Spleen (tissue), 11 donors: ENCODE data around the gene CD79A. TPM values are rescaled to one million over a fixed set of nuclear protein-coding genes. Genes with fewer than 3 reads are reported as not detected.
A peak's percentile ranks its signal among the peaks of the same experiment; 100 is the strongest.

ENCODE experiments used
- DNase-seq: peaks from one replicate; pipeline ENCODE4 v3.0.0-alpha.2; 2020
- H3K27ac ChIP-seq, 8 donors: fragments of 200-600 bp; sonication (generic) in 7 of 8; 1 replicate in 4 of 8; 2 replicates in 4 of 8; pipeline versions ENCODE4 v1.5.0 to v1.8.0; 2016 to 2021; ENCODE audit warnings: inconsistent platforms in 4 of 8, mild to moderate bottlenecking in 4 of 8, moderate library complexity in 1 of 8
- H3K27me3 ChIP-seq, 7 donors: fragments of 200-600 bp; sonication (generic) in 6 of 7; replicated peaks in 1 of 7; 1 replicate in 4 of 7; 2 replicates in 3 of 7; pipeline versions ENCODE4 v1.5.0 to v1.8.0; 2016 to 2021; ENCODE audit warnings: inconsistent platforms in 3 of 7, mild to moderate bottlenecking in 1 of 7
- H3K36me3 ChIP-seq, 6 donors: fragments of 200-600 bp; sonication (generic) in 5 of 6; 1 replicate in 4 of 6; 2 replicates in 2 of 6; pipeline versions ENCODE4 v1.5.0 to v1.8.0; 2016 to 2021; ENCODE audit warnings: inconsistent platforms in 2 of 6
- H3K4me1 ChIP-seq, 6 donors: fragments of 200-600 bp; sonication (generic) in 5 of 6; 1 replicate in 3 of 6; 2 replicates in 3 of 6; pipeline versions ENCODE4 v1.5.0 to v1.8.0; 2016 to 2021; ENCODE audit warnings: inconsistent platforms in 3 of 6
- H3K4me3 ChIP-seq, 8 donors: fragments of 200-600 bp; sonication (generic) in 7 of 8; 1 replicate in 4 of 8; 2 replicates in 4 of 8; pipeline versions ENCODE4 v1.5.0 to v1.8.0; 2016 to 2021; ENCODE audit warnings: inconsistent platforms in 4 of 8, mild to moderate bottlenecking in 4 of 8, moderate library complexity in 2 of 8
- H3K9me3 ChIP-seq, 8 donors: fragments of 200-600 bp; sonication (generic) in 7 of 8; 1 replicate in 4 of 8; 2 replicates in 4 of 8; pipeline versions ENCODE4 v1.5.0 to v1.8.0; 2016 to 2021; ENCODE audit warnings: inconsistent platforms in 4 of 8
- POLR2A ChIP-seq, 3 donors: fragments of 450-650 bp; IDR thresholded peaks; one replicate each; pipeline ENCODE4 v1.5.1; 2017; ENCODE audit warnings: antibody characterized with exemption in 3 of 3, mild to moderate bottlenecking in 1 of 3
- POLR2AphosphoS5 ChIP-seq, 3 donors: sonication (generic); formaldehyde crosslinking; IDR thresholded peaks; one replicate each; pipeline ENCODE4 v1.5.1; 2017; ENCODE audit warnings: antibody characterized with exemption in 3 of 3
- WGBS, 5 donors: extraction: QIAGEN DNeasy Blood & Tissue Kit in 3 of 5; methylation state at CpG; one replicate each; pipeline versions ENCODE4 v1.1.5 to v1.1.7; 2013 to 2018; 5-methylcytosine and 5-hydroxymethylcytosine counted together
- intact Hi-C: fragments of 100-400 bp; cut with DNase I; formaldehyde crosslinking; loops from one replicate; pipeline ENCODE4 v1.15.0; 2023; ENCODE audit warnings: low total_unique reads
- polyA plus RNA-seq, 3 donors: library from polyadenylated mRNA; stranded (reverse); fragments of 200-250 nt; gene quantifications; one replicate each; pipeline ENCODE4 v1.2.1, GENCODE V29; 2013
- total RNA-seq, 7 donors: library from RNA; depleted of rRNA in 3 of 7; stranded (reverse); fragments of >200 nt in 3 of 7; fragmentation: NEBNext Ultra II Directional in 4 of 7; extraction: Animal tissue kit (Norgen Biotek cat#: 25700) in 4 of 7; gene quantifications; one replicate each; pipeline versions ENCODE4 v1.1.0 to v1.2.1, GENCODE V29; 2016 to 2021
- TF ChIP-seq, protein P1 (sequence below), 11 experiments: fragments of 200-600 bp in 7 of 11; fragments of 450-650 bp in 4 of 11; sonication (generic) in 4 of 11; IDR thresholded peaks in 8 of 11; conservative IDR thresholded peaks in 3 of 11; 1 replicate in 7 of 11; 2 replicates in 4 of 11; pipeline versions ENCODE4 v1.4.0 to v1.8.0; 2016 to 2021; ENCODE audit warnings: antibody characterized with exemption in 11 of 11, inconsistent platforms in 4 of 11, mild to moderate bottlenecking in 1 of 11
- donor health status: healthy with polysubstance abuse.
- donor health status: DM: no; HTN: no; CAD: no; lungs with moderate emphysema.
- donor health status: DM: no; HTN: no; CAD: no.
- donor health status: Bipolar disorder and iron deficiency.
- donor health status: healthy.
- donor health status: DM: no; HTN: no; CAD: no.
- donor health status: DM: yes; HTN: yes; CAD: no.

Gene CD79A
- total and polyA plus RNA-seq, 10 donors = 222 to 1,033 (median 311) TPM

DNA sequence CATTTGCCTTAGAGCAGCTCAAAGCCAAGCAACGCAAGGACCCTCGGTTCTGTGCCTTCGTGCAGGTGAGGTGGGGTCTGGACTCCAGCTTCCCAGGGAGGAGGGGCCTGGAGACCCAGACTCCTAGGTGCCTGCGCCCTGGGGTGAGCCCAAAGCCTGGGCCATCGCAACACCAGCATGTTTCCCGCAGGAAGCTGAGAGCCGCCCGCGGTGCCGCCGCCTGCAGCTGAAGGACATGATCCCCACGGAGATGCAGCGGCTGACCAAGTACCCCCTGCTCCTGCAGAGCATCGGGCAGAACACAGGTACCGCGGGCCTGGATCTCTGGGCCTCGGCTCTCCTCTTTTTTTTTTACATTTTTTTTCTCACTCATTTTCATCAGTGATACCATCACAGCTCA is 25.5 kb downstream of the CD79A start:
- H3K9me3 ChIP-seq = no peaks in the 10 kb centered on the region
- intact Hi-C loops = no loop called here
- no peak for TF ChIP-seq POLR2A (IDR thresholded peaks at IDR 0.05)
- peak in 2 of 3 donors; percentile 19 to 55 for TF ChIP-seq POLR2AphosphoS5 (IDR thresholded peaks at IDR 0.05)
- 89 to 97% (median 95%) methylated on average over 11 to 17 of the region's 17 CpGs for WGBS, 5 donors
- H3K36me3 ChIP-seq = peaks cover 13 to 100% (median 99%) of the 10 kb centered on the region in 6 donors
- no peak overlapping the region for H3K27ac ChIP-seq
- no peak overlapping the region for H3K4me3 ChIP-seq
- H3K27me3 ChIP-seq = no peaks in the 10 kb centered on the region
- peaks cover 0 to 18% (median 0%) of the 10 kb centered on the region in 6 donors for H3K4me1 ChIP-seq
- DNase-seq = no peak

DNA sequence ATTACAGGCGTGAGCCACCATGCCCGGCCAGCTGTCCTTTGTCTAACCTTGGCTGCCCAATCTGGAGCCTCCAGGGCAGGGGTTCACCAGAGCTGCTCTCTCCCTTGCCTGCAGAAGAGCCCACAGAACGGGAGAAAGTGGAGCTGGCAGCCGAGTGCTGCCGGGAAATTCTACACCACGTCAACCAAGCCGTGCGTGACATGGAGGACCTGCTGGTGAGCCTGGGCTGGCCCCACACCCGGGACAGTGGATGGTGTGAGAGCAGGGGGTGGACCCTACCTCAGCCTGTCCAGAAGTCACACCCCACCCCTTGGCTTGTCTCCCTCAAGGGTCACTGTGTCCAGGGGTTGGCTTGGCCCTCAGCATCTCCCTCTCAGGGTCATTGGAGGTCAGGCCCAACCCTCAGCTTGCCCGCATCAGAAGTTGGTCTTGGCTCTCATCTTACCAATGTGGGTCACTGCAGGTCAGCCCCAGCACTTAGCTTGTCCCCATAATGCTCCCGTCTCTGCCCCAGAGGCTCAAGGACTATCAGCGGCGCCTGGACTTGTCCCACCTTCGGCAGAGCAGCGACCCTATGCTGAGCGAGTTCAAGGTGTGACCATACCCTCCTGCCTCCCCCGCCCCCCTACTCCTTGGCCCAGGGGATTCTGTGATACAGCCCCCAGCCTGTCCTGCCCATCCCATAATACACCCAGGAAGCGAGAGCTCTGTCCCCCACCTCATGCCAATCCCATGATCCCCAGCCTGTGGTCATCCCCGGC is 26.3 kb downstream of the CD79A start:
- intact Hi-C loops = no loop called here
- Histone ChIP-seq H3K9me3 (no peaks in the 10 kb centered on the region), H3K27ac (no peak overlapping the region), H3K4me1 (peaks cover 0 to 15% (median 0%) of the 10 kb centered on the region in 6 donors), H3K36me3 (peaks cover 8 to 100% (median 98%) of the 10 kb centered on the region in 6 donors), H3K4me3 (no peak overlapping the region), H3K27me3 (no peaks in the 10 kb centered on the region)
- peak in 1 of 3 donors; percentile 42 for TF ChIP-seq POLR2AphosphoS5 (IDR thresholded peaks at IDR 0.05)
- TF ChIP-seq, protein P1, sequence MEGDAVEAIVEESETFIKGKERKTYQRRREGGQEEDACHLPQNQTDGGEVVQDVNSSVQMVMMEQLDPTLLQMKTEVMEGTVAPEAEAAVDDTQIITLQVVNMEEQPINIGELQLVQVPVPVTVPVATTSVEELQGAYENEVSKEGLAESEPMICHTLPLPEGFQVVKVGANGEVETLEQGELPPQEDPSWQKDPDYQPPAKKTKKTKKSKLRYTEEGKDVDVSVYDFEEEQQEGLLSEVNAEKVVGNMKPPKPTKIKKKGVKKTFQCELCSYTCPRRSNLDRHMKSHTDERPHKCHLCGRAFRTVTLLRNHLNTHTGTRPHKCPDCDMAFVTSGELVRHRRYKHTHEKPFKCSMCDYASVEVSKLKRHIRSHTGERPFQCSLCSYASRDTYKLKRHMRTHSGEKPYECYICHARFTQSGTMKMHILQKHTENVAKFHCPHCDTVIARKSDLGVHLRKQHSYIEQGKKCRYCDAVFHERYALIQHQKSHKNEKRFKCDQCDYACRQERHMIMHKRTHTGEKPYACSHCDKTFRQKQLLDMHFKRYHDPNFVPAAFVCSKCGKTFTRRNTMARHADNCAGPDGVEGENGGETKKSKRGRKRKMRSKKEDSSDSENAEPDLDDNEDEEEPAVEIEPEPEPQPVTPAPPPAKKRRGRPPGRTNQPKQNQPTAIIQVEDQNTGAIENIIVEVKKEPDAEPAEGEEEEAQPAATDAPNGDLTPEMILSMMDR (IDR thresholded peaks at IDR 0.05 in 8 of 11, conservative IDR thresholded peaks at IDR 0.05 in 3 of 11) = no peak
- WGBS, 5 donors = 87 to 99% (median 95%) methylated on average over 13 to 19 of the region's 19 CpGs
- no peak for DNase-seq

DNA sequence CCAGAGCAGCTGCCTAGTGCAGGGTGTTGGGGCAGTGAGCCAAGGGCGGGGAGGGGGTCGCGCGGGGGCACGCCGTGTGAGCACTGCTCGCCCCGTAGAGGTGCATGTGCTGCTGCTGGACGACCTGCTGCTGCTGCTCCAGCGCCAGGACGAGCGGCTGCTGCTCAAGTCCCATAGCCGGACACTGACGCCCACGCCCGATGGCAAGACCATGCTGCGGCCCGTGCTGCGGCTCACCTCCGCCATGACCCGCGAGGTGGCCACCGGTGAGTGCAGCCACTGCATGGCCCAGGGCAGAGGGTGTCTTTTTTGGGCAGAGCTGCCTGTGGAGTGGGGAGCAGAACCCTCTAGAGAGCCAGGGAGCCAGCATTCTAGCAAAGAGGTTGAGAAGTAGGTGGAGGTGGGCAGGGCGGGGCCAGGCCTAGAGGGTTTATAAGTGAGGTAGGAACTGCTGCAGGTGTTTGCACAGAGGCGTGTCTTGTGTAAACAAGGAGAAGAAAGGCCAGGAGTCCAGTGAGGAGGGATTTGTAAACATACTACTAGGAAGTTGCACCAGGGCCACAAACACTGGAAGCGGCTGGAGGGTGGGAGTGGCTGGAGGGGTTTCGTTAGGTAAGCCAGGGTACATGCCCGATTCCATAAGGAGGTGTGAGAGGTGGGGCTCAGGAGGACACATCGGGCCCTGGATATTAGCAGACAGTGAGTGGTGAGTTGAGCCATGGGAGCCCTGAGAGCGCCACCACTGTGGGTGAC is 27.2 kb downstream of the CD79A start:
- Histone ChIP-seq H3K27ac (no peak overlapping the region), H3K4me3 (no peak overlapping the region)

DNA sequence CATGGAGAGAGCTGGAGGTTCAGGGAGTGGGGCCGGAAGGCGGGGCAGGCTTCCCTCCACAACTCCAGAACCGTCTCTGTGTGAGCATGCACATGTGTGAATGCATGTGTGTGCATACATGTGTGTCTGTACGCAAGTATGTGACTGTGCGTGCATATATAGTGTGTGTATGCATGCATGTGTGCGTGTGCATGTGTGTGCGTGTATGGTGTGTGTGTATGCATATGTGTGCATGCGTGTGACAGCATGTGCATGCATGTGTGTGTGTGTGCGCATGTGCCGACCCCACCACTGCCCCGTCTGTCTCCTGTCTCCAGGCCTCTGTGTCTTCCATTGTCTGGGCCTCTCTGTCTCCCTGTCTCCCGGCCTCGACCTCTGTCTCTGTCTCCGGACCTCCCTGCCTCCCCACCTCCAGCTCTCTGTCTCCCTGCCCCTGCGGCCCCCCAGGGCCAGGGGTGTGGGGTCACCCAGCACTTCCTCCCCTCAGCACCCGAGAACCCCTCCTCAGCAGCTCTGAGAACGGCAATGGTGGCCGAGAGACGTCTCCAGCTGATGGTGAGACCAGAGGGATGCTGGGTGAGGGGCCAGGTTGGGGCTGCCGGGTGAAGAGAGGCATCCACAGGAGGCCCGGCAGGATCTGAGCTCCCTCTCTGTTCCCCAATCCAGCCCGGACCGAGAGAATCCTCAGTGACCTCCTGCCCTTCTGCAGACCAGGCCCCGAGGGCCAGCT is 28.4 kb downstream of the CD79A start:
- Histone ChIP-seq H3K4me3 (no peak overlapping the region), H3K27ac (no peak overlapping the region), H3K36me3 (peaks cover 6 to 82% (median 77%) of the 10 kb centered on the region in 6 donors), H3K4me1 (peaks cover 0 to 9% (median 0%) of the 10 kb centered on the region in 6 donors), H3K27me3 (no peaks in the 10 kb centered on the region), H3K9me3 (no peaks in the 10 kb centered on the region)
- DNase-seq = no peak
- 88 to 93% (median 91%) methylated on average over 22 to 24 of the region's 24 CpGs for WGBS, 5 donors
- TF ChIP-seq, protein P1 (IDR thresholded peaks at IDR 0.05 in 8 of 11, conservative IDR thresholded peaks at IDR 0.05 in 3 of 11) = no peak
- TF ChIP-seq POLR2A (IDR thresholded peaks at IDR 0.05) (no peak), POLR2AphosphoS5 (IDR thresholded peaks at IDR 0.05) (peak; percentile 24 to 42 (median 30))
- intact Hi-C loops = no loop called here

More for the DNA sequence above, 27.2 kb downstream of the CD79A start:
- TF ChIP-seq POLR2A (IDR thresholded peaks at IDR 0.05) = no peak
- TF ChIP-seq POLR2AphosphoS5 (IDR thresholded peaks at IDR 0.05) = peak in 2 of 3 donors; percentile 19 to 73
- TF ChIP-seq, protein P1 (IDR thresholded peaks at IDR 0.05 in 8 of 11, conservative IDR thresholded peaks at IDR 0.05 in 3 of 11) = no peak
- peaks cover 6 to 93% (median 89%) of the 10 kb centered on the region in 6 donors for H3K36me3 ChIP-seq
- DNase-seq = peak; percentile 66
- intact Hi-C loops = no loop called here
- 93 to 97% (median 95%) methylated on average over 13 to 30 of the region's 30 CpGs for WGBS, 5 donors
- H3K4me1 ChIP-seq = peaks cover 0 to 6% (median 0%) of the 10 kb centered on the region in 6 donors
- no peaks in the 10 kb centered on the region for H3K27me3 ChIP-seq
- no peaks in the 10 kb centered on the region for H3K9me3 ChIP-seq
